ENCODE results near the gene MTOR.

MTOR gene

DNA sequence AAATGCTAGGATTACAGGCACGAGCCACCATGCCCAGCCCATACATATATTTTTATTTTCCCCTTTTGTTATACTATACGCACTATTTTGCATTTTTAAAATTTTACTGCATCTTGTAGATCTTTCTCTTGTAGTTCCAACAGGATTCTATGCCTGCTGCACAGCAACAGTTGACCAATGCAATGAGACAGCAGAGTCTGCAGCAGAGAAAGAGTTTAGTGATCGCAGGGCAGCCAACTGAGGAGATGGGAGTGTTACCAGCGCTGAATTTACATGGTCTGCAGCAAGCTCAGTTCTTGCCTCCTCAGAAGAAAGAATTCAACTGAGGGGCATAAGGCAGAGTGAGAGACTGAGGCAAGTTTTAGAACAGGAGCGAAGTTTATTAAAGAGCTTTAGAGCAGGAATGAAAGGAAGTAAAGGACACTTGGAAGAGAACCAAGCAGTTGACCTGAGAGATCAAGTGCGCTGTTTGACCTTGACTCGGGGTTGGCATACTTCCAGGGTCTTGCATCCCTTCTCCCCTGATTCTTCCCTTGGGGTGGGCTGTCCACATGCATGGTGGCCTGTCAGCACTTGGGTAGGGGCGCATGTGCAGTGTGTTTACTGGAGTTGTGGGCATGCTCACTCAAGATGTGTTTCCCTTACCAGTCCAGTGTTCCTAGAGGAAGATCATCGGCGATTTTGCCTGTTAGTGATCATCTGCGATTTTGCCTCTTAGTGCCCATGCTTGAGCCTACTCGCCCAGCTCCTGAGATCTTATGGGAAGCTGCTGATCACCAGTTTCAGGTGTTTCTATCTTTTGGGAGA is 4.1 kb upstream of the MTOR start:
- no peak overlapping the region for H3K4me3 ChIP-seq (ENCODE audit: low read depth, low read length)
- TF ChIP-seq, protein P1, sequence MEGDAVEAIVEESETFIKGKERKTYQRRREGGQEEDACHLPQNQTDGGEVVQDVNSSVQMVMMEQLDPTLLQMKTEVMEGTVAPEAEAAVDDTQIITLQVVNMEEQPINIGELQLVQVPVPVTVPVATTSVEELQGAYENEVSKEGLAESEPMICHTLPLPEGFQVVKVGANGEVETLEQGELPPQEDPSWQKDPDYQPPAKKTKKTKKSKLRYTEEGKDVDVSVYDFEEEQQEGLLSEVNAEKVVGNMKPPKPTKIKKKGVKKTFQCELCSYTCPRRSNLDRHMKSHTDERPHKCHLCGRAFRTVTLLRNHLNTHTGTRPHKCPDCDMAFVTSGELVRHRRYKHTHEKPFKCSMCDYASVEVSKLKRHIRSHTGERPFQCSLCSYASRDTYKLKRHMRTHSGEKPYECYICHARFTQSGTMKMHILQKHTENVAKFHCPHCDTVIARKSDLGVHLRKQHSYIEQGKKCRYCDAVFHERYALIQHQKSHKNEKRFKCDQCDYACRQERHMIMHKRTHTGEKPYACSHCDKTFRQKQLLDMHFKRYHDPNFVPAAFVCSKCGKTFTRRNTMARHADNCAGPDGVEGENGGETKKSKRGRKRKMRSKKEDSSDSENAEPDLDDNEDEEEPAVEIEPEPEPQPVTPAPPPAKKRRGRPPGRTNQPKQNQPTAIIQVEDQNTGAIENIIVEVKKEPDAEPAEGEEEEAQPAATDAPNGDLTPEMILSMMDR (IDR thresholded peaks at IDR 0.05; ENCODE audit: insufficient read depth, low read depth, low read length, missing control alignments) = no peak
- DNase-seq (ENCODE audit: low read depth) = no peak

GRCh38 chr1:11256299-11256698 is 6.1 kb downstream of the MTOR start:
- no peak overlapping the region for H3K4me3 ChIP-seq (ENCODE audit: low read depth, low read length)
- no peak for DNase-seq (ENCODE audit: low read depth)
- TF ChIP-seq, protein P1 (IDR thresholded peaks at IDR 0.05; ENCODE audit: insufficient read depth, low read depth, low read length, missing control alignments) = no peak

GRCh38 chr1:11253226-11253625 is 9.1 kb downstream of the MTOR start:
- DNase-seq (ENCODE audit: low read depth) = no peak

DNA sequence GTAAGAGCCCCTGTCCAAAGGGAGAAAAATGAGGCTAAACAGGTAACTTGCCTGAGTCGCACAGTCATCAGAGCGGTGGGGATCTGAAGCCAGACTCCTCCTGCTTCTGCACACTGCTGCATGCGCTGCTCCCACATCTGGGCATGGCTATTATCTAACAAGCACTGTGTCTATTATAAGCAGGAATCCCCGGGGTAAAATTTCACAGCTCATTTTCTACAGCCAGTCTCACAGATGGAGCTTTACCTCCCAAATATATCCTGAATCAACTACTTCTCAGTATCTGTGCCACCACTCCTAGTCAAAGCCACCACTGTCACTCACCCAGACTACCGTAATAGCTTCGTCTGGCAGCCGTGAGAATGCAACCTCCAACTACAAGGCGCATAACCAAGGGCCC is 9.8 kb downstream of the MTOR start:
- no peak overlapping the region for H3K4me3 ChIP-seq (ENCODE audit: low read depth, low read length)
- DNase-seq (ENCODE audit: low read depth) = no peak
- TF ChIP-seq, protein P1 (IDR thresholded peaks at IDR 0.05; ENCODE audit: insufficient read depth, low read depth, low read length, missing control alignments) = no peak

More at GRCh38 chr1:11253226-11253625, 9.1 kb downstream of the MTOR start:
- TF ChIP-seq, protein P1 (IDR thresholded peaks at IDR 0.05; ENCODE audit: insufficient read depth, low read depth, low read length, missing control alignments) = no peak
- H3K4me3 ChIP-seq (ENCODE audit: low read depth, low read length) = no peak overlapping the region

GRCh38 chr1:11248169-11248568 is 14.2 kb downstream of the MTOR start:
- DNase-seq (ENCODE audit: low read depth) = no peak
- no peak overlapping the region for H3K4me3 ChIP-seq (ENCODE audit: low read depth, low read length)
- TF ChIP-seq, protein P1 (IDR thresholded peaks at IDR 0.05; ENCODE audit: insufficient read depth, low read depth, low read length, missing control alignments) = no peak

DNA sequence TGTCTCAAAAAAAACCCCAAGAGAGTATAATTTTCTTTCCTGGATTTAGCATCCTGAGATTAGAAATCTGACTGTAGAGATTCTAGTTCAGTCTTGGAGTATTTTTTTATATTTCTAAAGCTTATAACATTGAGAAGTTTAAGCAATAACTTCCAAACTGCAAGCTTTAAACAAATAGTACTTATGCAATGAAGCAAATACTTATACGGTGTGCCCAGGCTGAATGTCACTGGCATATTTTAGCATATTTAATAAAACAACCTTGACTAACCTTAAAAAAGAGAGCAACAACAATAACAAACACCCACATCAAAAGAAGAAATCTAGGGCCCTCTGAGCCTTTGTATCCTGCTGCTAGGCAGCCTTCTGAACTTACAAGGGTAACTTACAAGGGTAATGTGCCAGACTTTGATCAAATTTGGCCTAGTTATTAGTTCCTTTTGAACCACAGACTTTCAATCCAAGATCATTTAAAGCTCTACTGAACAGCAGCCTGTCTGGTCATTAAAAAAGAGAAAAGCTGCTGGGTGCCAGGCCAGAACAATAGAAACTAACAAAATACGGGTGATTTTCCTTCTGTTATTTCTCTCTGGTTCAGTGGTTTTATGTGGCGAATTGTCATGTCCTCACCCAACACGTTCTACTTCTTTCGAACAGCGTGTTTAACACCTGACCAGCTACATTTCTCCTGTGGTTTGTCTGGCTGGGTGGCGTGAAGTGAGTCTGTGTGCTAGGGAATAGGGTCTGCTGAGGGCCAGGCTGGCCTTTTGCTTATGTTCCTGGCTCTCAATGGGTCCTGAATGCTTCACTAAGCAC is 16.2 kb downstream of the MTOR start:
- no peak for DNase-seq (ENCODE audit: low read depth)
- TF ChIP-seq, protein P1 (IDR thresholded peaks at IDR 0.05; ENCODE audit: insufficient read depth, low read depth, low read length, missing control alignments) = no peak
- no peak overlapping the region for H3K4me3 ChIP-seq (ENCODE audit: low read depth, low read length)
